Activated naive CD8-positive, alpha-beta T cell treated with anti-CD3 and anti-CD28 coated beads, Interleukin-2, amount 50 U/mL, for 16 hours (primary cell): ENCODE measurements around the gene ZCCHC8.
"Not testable (repeated sequence)": the region's sequence is repeated elsewhere in the genome, so short reads cannot be mapped to it uniquely, and the experiment has no call there.

ENCODE experiments used
- DNase-seq: peaks from one replicate; pipeline ENCODE4 v3.0.0-alpha.2; 2020; ENCODE audit warnings: low read depth, low spot score

ZCCHC8 gene

GRCh38 chr12:122500685-122501488 is at the start of gene ZCCHC8:
Gene ZCCHC8 (minus strand): TSS chr12:122500932. CDS start chr12:122500840, 92 bp downstream.
- DNase-seq = peak; percentile 95

- DNase-seq = no peak
These were observed 46.6 kb upstream of the ZCCHC8 start for GRCh38 chr12:122547330-122547729.

GRCh38 chr12:122545855-122546254 is 45.1 kb upstream of the ZCCHC8 start:
- no peak for DNase-seq

- DNase-seq = no peak
These were observed 43.8 kb upstream of the ZCCHC8 start for GRCh38 chr12:122544537-122544936.

GRCh38 chr12:122538496-122538895 is 37.8 kb upstream of the ZCCHC8 start:
- DNase-seq = no peak

GRCh38 chr12:122537021-122537420 is 36.3 kb upstream of the ZCCHC8 start:
- DNase-seq = no peak

- DNase-seq = no peak
These were observed 33.1 kb upstream of the ZCCHC8 start for GRCh38 chr12:122533856-122534255.

- DNase-seq = no peak
These were observed 28.3 kb upstream of the ZCCHC8 start for GRCh38 chr12:122528992-122529391.

GRCh38 chr12:122528582-122528981 is 27.9 kb upstream of the ZCCHC8 start:
- DNase-seq = no peak

GRCh38 chr12:122527478-122527944 is 26.8 kb upstream of the ZCCHC8 start:
- no peak for DNase-seq

- DNase-seq = peak; percentile 97
These were observed 26.1 kb upstream of the ZCCHC8 start, which contains the start of the genes KNTC1 and RSRC2 for GRCh38 chr12:122526683-122527477. Gene KNTC1 (plus strand): TSS chr12:122527249. CDS start chr12:122530064, 2,815 bp downstream. Gene RSRC2 (minus strand): TSS chr12:122526936. CDS start chr12:122526853, 83 bp downstream.

GRCh38 chr12:122523846-122524718 is 23.4 kb upstream of the ZCCHC8 start:
- DNase-seq = no peak

GRCh38 chr12:122523280-122523679 is 22.5 kb upstream of the ZCCHC8 start:
- no peak for DNase-seq

GRCh38 chr12:122520676-122521075 is 19.9 kb upstream of the ZCCHC8 start:
- no peak for DNase-seq

- DNase-seq = no peak
These were observed 18.7 kb upstream of the ZCCHC8 start for GRCh38 chr12:122519418-122519817.

GRCh38 chr12:122518908-122519307 is 18.2 kb upstream of the ZCCHC8 start:
- DNase-seq = no peak

- no peak for DNase-seq
These were observed 17.1 kb upstream of the ZCCHC8 start for GRCh38 chr12:122517877-122518276.

- no peak for DNase-seq
These were observed 16.0 kb upstream of the ZCCHC8 start for GRCh38 chr12:122516544-122517361.

- no peak for DNase-seq
These were observed 14.5 kb upstream of the ZCCHC8 start for GRCh38 chr12:122515275-122515674.

GRCh38 chr12:122513660-122514059 is 12.9 kb upstream of the ZCCHC8 start:
- DNase-seq = no peak

GRCh38 chr12:122513028-122513427 is 12.3 kb upstream of the ZCCHC8 start:
- not testable (repeated sequence) for DNase-seq
